GM10248 (cell line): ENCODE results near the gene PGM2L1.

Experiments used
- CTCF ChIA-PET: fragments of 300-600 bp; sonication (Branson Sonifier 250); formaldehyde crosslinking; extraction: SDS; loops from one replicate; lab custom pipeline; 2021; ENCODE audit warnings: antibody characterized with exemption; lab: Yijun Ruan, JAX
- POLR2A ChIA-PET: fragments of 350-650 bp; sonication (Branson Sonifier 250); formaldehyde crosslinking; extraction: SDS; loops from one replicate; lab custom pipeline; 2020; ENCODE audit warnings: antibody characterized with exemption; lab: Yijun Ruan, JAX
- DNase-seq: peaks from one replicate; pipeline ENCODE4 v3.0.0; 2012; ENCODE audit errors: extremely low spot score
- TF ChIP-seq, protein P1 (sequence below): IDR thresholded peaks from 2 replicates; pipeline ENCODE4 v1.5.1; 2012; ENCODE audit warnings: mild to moderate bottlenecking, low read depth; ENCODE audit errors: extremely low read depth, missing control alignments, control extremely low read depth

Gene PGM2L1

DNA sequence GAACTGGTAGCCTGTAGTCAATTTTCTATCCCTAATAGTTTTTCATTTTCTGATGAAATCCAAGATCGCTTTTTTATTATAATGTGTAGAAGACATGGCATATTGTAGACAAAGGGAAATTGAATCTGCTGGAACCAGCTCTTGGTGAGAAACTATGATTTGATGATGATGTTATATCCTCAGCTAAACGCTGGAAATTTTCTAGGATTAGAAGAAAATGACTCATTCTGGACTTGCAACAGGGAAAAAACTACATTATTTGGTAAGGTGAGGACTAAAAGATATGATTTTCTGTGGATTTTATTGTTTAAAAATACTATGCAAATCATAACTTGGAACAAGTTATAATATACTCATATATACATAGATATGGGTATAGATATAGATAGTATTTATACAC lies 14.1 kb upstream of the PGM2L1 start:
- CTCF ChIA-PET, result interaction anchor here (1.9 to 4.0 kb wide), 2 partner anchors 22 to 37 kb away, joined by 6 to 17 read pairs; no protein-coding TSS in a partner anchor
- TF ChIP-seq, protein P1, sequence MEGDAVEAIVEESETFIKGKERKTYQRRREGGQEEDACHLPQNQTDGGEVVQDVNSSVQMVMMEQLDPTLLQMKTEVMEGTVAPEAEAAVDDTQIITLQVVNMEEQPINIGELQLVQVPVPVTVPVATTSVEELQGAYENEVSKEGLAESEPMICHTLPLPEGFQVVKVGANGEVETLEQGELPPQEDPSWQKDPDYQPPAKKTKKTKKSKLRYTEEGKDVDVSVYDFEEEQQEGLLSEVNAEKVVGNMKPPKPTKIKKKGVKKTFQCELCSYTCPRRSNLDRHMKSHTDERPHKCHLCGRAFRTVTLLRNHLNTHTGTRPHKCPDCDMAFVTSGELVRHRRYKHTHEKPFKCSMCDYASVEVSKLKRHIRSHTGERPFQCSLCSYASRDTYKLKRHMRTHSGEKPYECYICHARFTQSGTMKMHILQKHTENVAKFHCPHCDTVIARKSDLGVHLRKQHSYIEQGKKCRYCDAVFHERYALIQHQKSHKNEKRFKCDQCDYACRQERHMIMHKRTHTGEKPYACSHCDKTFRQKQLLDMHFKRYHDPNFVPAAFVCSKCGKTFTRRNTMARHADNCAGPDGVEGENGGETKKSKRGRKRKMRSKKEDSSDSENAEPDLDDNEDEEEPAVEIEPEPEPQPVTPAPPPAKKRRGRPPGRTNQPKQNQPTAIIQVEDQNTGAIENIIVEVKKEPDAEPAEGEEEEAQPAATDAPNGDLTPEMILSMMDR, result no peak
- POLR2A ChIA-PET, result no interaction called here
- no peak for DNase-seq

DNA sequence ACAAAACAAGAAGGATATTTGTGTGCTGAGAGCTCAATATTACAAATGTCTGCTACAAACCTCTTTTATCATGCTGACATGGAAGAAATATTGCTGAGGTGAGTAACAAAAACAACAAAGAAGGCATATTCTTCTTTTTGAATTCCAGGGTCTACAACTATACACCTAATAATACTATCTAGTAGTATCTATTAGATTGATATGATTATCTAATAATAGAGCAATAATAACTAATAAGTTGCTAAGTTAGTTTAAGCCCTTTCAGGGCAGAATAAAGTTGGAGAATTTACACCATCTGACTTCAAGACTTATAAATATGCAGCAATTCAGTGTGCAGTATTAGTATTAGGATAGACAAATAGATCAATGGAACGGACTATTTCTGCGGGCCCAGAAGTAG lies 11.4 kb upstream of the PGM2L1 start:
- no peak for DNase-seq
- CTCF ChIA-PET, result interaction anchor here (1.5 to 4.0 kb wide), 2 partner anchors 19 to 40 kb away, joined by 5 to 17 read pairs; no protein-coding TSS in a partner anchor
- POLR2A ChIA-PET, result no interaction called here
- TF ChIP-seq, protein P1, result no peak

DNA sequence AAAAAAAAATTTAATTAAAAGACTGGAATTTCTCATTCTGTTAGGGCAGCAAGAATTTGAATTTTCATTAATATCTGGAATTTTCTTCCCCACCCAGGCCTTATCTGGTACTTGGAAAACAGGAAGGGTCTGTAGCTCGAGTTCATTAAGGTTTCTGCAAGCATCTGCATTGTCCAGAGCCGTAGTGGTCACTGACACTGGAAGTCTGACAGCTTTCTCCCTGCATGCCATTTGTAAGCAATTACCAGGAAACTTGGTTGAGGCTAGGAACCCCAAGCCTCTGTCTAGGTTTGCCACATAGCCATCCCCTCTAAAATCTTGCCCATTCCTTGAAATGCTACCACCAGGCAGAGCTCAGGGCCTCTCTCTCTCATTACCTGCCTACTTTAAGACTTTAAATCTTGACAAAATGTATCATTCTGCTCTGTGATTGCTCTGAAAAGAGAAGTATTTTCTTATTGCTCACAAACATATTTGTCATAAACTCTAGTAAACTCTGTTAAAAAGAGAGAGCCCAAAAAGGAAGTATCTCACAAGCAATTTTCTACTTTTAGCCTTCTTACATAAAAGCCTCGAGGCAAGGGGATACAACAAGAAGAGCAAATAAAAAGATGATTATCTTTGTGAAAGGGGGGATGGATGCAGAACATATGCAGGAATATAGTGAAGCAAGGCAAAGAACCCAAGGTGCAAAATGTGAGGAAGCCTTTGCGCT lies 5.5 kb upstream of the PGM2L1 start:
- CTCF ChIA-PET, result interaction anchor here (0.8 kb wide), 1 partner anchor 15 kb away, joined by 3 read pairs; no protein-coding TSS in a partner anchor
- TF ChIP-seq, protein P1, result no peak
- DNase-seq, result no peak
- POLR2A ChIA-PET, result no interaction called here

DNA sequence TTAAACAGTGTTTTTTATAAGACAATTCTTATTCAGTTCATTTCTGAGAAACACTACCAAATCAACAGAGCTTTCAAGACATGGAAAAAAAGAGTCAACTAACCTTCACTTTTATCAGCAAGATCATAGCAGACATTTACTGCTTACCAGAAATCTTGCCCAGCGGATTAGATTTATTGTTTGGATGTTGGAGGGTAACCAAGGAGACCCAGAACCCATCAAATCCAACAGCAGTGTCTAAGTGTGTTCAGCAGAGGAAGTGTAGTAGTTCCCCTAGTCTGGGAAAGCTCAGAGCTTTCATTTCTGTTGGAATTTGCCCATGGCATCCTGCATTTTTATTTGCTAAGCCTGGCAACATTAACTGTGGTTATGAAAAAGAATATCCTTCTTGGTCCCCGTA lies 2.4 kb upstream of the PGM2L1 start:
- TF ChIP-seq, protein P1, result no peak
- no peak for DNase-seq
- ChIA-PET CTCF (interaction anchor here (1.1 to 1.2 kb wide), 2 partner anchors 49 to 841 kb away, joined by 3 to 4 read pairs; no protein-coding TSS in a partner anchor), POLR2A (interaction anchor here (0.5 kb wide), 1 partner anchor 92 kb away, joined by 5 read pairs; no protein-coding TSS in a partner anchor)

DNA sequence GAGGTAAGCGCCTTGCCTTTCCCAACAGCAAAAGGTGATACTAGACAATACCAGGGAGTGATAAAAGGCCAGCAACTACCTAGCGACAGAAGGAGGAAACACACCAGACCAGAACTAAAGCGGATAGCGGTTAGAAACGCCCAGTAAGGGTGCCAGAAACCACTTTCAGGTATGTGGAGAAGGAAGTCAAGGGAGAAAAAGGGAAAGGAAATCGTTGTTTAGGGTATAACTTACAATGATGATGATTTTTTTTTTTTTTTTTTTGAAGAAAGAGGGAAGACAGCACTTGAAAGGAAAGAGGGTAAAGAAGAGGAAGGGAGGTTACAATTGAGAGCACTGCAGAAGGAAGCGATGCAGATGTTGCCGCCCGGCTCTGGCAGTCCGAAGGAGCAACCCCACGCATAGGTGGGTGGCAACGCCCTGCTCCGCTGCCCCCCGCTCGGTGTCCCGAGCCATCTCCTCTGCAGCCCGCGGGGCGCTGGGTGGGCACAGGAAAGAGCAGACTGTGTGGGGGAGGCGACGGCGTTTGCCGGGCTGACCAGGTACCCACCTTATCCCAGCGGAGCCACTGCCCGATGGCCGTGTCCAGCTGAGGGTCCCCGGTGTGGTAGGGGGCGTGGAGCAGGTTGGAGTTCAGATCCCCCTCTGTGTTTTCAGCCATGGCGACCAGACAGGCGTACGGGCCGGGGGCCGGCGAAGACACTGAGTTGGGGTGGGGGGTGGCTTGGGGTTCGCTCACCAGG lies 561 bp downstream of the PGM2L1 start:
- ChIA-PET POLR2A (no interaction called here), CTCF (interaction anchor here (1.2 to 2.1 kb wide), 6 partner anchors 9 to 142 kb away, joined by 3 to 11 read pairs (median 4); no protein-coding TSS in a partner anchor)
- TF ChIP-seq, protein P1, result no peak
- DNase-seq, result peak; percentile 28

DNA sequence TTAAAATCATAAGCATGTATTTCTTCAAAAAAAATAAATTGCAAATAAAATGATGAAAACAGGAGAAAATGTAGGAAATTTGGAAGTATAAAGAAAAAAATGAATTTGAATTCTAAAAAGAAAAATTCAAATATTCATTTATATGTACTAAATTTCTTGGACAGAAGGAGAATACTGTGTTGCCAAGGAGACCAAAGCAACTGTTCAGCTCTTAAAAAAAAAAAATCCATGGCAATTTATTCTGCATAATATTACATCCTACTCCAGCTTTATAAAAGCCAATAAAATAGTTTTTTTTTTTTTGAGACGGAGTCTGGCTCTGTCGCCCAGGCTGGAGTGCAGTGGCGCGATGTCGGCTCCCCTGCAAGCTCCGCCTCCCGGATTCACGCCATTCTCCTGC lies 6.0 kb downstream of the PGM2L1 start:
- ChIA-PET POLR2A (no interaction called here), CTCF (interaction anchor here (1.2 to 8.0 kb wide), 2 partner anchors 9 to 59 kb away, joined by 4 to 136 read pairs; no protein-coding TSS in a partner anchor)
- DNase-seq, result no peak
- TF ChIP-seq, protein P1, result no peak
